Chondrocyte (in vitro differentiated cells): ENCODE measurements around the gene ITGA11. TPM values are rescaled to one million over a fixed set of nuclear protein-coding genes. Genes with fewer than 3 reads are reported as not detected.

Source experiments
- DNase-seq: peaks from one replicate; pipeline ENCODE4 v3.0.0; 2021; ENCODE audit warnings: mixed read lengths, low spot score
- H3K27ac Mint-ChIP-seq: one replicate; pipeline ENCODE4 v1.8.0; 2021; ENCODE audit warnings: mild to moderate bottlenecking, moderate library complexity, mixed read lengths; ENCODE audit not compliant: unreplicated experiment
- H3K27me3 Mint-ChIP-seq: 2 replicates; pipeline ENCODE4 v1.8.0; 2021; ENCODE audit warnings: low read depth, mixed read lengths
- H3K36me3 Mint-ChIP-seq: 2 replicates; pipeline ENCODE4 v1.8.0; 2021; ENCODE audit warnings: low read depth, mixed read lengths
- H3K4me1 Mint-ChIP-seq: 2 replicates; pipeline ENCODE4 v1.8.0; 2021; ENCODE audit warnings: low read depth, mild to moderate bottlenecking, mixed read lengths
- H3K4me3 Mint-ChIP-seq: one replicate; pipeline ENCODE4 v1.8.0; 2021; ENCODE audit warnings: mild to moderate bottlenecking, moderate library complexity, mixed read lengths; ENCODE audit not compliant: unreplicated experiment
- H3K9me3 Mint-ChIP-seq: 2 replicates; pipeline ENCODE4 v1.8.0; 2021; ENCODE audit warnings: low read depth, mixed read lengths
- total RNA-seq: library from RNA; stranded (reverse); gene quantifications from 3 replicates; pipeline ENCODE4 v1.2.1, GENCODE V29; 2021
- TF ChIP-seq, protein P1 (sequence below): fragments of 200-600 bp; sonication (generic); IDR thresholded peaks from 2 replicates; pipeline ENCODE4 v1.5.0; 2021; ENCODE audit warnings: antibody characterized with exemption, mild to moderate bottlenecking, moderate library complexity

The ITGA11 gene
- total RNA-seq, 1 donor from 2014 or later: 1,092 TPM

DNA sequence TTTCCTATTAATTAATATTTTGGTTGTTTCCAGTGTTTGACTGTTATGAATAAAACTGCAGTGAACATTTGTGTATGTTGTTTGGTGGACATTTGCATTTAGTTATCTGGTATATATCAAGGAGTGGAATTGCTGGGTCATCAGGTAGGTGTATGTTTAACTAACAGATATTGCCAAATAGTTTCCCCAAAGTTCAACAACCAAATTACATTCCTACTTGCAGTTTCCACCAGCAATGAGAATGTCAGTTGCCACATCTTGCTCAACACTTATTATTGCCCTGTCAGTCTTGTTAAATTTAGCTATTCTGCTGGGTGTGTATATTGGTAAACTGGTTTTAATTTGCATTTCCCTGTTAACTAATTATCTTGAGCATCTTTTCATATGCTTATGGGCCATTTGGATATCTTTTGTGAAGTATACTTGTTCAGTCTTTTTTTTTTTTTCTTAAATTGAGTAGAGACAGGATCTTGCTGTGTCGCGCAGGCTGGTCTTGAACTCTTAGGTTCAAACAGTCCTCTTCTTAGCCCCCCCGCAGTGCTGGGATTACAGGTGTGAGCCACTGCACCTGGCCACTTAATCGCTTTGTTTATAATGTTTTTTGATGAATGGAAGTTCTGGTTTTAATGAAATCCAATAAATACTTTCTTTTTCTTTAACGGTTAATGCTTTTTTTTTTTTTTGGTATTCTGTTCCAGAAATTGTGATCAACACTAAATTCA is 146.5 kb downstream of the ITGA11 start:
- Mint-ChIP-seq H3K27ac (peak overlapping the region; percentile 83), H3K4me3 (no peak overlapping the region), H3K27me3 (no peaks in the 10 kb centered on the region), H3K9me3 (no peaks in the 10 kb centered on the region), H3K36me3 (peaks cover 28% of the 10 kb centered on the region), H3K4me1 (peaks cover 81% of the 10 kb centered on the region)
- TF ChIP-seq, protein P1, sequence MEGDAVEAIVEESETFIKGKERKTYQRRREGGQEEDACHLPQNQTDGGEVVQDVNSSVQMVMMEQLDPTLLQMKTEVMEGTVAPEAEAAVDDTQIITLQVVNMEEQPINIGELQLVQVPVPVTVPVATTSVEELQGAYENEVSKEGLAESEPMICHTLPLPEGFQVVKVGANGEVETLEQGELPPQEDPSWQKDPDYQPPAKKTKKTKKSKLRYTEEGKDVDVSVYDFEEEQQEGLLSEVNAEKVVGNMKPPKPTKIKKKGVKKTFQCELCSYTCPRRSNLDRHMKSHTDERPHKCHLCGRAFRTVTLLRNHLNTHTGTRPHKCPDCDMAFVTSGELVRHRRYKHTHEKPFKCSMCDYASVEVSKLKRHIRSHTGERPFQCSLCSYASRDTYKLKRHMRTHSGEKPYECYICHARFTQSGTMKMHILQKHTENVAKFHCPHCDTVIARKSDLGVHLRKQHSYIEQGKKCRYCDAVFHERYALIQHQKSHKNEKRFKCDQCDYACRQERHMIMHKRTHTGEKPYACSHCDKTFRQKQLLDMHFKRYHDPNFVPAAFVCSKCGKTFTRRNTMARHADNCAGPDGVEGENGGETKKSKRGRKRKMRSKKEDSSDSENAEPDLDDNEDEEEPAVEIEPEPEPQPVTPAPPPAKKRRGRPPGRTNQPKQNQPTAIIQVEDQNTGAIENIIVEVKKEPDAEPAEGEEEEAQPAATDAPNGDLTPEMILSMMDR: no peak
- DNase-seq: no peak

DNA sequence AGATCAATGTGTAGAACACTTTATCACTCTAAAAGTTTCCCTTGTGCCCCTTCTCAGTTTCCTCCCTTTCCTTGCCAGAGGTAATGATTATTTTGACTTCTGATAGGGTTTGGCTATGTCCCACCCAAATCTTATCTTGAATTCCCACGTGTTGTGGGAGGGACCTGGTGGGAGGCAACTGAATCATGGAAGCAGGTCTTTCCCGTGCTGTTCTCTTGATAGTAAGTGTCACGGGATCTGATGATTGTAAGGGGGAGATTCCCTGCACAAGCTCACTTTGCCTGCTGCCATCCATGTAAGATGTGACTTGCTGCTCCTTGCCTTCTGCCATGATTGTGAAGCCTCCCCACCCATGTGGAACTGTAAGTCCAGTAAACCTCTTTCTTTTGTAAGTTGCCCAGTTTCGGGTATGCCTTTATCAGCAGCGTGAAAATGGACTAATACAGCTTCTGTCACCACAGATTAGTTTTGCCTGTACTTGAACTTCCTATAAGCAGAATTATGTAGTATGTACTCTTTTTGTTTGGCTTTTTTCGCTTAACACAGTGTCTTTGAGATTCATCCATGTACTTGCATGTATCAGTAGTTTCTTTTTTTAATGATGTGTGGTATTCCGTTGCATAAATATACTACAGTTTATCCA is 147.2 kb downstream of the ITGA11 start:
- no peaks in the 10 kb centered on the region for H3K27me3 Mint-ChIP-seq
- TF ChIP-seq, protein P1: no peak
- H3K4me1 Mint-ChIP-seq: peaks cover 81% of the 10 kb centered on the region
- DNase-seq: no peak
- H3K36me3 Mint-ChIP-seq: peaks cover 24% of the 10 kb centered on the region
- peak overlapping the region; percentile 83 for H3K27ac Mint-ChIP-seq
- H3K4me3 Mint-ChIP-seq: no peak overlapping the region
- no peaks in the 10 kb centered on the region for H3K9me3 Mint-ChIP-seq

DNA sequence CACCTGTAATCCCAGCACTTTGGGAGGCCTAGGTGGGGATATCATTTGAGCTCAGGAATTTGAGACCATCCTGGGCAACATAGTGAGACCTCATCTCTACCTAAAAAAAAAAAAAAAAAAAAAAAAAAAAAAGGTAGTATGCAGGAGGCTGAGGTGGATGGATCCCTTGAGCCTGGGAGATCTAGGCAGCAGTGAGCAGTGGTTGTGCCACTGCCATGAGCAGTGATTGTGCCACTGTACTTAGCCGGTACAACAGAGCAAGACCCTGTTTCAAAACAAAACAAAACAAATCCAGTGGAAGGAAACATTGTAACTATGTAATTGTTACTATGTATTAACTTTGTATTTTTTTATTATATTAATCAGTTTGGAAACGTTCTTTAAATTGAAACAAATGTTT is 148.6 kb downstream of the ITGA11 start:
- Mint-ChIP-seq H3K27ac (peak overlapping the region; percentile 78), H3K4me1 (peaks cover 76% of the 10 kb centered on the region), H3K9me3 (no peaks in the 10 kb centered on the region), H3K36me3 (peaks cover 17% of the 10 kb centered on the region), H3K27me3 (no peaks in the 10 kb centered on the region), H3K4me3 (peak overlapping the region; percentile 24)
- TF ChIP-seq, protein P1: no peak
- DNase-seq: no peak

DNA sequence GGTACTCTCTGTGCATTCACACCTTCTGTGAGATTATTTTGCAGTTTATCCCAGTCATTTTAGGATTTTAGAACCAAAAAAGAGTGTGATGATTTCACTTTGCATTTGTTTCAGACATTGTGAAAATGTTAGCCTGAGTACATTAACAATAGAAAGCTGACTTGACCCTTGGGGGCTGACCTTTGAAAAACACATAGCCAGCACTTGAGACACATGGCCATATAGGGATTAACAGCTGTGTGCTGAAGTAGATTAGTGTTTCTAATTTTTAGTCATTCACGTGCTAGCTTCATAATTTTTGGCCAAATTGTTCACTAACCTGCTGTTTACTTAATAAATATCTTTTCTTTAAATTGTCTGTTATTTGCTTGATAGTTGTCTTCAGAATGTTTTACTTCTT is 151.0 kb downstream of the ITGA11 start:
- H3K27me3 Mint-ChIP-seq: no peaks in the 10 kb centered on the region
- H3K9me3 Mint-ChIP-seq: no peaks in the 10 kb centered on the region
- TF ChIP-seq, protein P1: no peak
- DNase-seq: no peak
- peak overlapping the region; percentile 99 for H3K27ac Mint-ChIP-seq
- H3K36me3 Mint-ChIP-seq: peaks cover 11% of the 10 kb centered on the region
- H3K4me3 Mint-ChIP-seq: peak overlapping the region; percentile 98
- H3K4me1 Mint-ChIP-seq: peaks cover 71% of the 10 kb centered on the region

DNA sequence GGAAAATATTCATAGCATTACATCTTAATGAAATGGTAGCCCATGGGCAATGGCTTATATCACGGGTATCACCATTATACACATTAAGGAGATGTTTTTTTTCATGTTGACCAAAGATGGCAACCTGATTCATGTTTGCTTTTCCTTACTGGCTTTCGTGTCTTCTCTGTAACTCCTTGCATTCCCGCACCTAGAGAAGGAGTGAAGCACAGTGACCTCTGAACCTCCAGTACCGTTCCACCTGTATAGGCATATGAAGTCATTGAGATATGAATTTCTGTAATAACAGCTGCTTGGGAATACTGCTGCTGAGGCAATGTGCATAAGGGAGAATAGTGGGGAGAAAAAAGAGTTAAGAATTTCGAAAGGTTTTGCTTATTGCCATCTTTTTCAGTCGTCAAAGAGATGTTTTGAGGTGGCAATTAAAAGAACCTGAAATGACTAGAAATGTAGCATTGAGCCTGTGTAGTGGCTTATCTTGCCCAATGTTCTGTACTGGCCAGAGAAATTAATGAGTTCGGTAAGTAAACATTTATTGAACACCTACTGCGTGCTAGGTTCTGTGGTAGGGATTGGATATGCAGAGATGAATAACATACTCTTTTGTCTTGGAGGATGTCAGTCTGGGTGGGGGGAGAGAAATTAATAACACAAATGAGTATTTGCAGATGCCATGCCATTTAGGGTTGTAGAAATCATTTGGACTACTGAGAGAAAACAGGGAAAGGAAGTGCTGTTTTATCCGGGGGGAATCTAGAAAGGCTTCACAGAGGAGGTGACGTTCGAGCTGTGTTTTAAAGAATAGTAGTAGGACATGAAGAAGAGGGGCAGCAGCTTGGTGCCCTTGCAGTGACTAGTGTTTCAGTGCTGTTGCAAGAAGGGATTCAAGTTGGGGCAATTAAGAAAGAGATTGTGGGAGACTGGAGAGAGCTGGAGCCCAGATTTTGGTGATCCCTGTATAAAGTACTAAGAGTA is 151.9 kb downstream of the ITGA11 start:
- TF ChIP-seq, protein P1: no peak
- H3K36me3 Mint-ChIP-seq: peaks cover 10% of the 10 kb centered on the region
- peak overlapping the region; percentile 98 for H3K4me3 Mint-ChIP-seq
- peaks cover 67% of the 10 kb centered on the region for H3K4me1 Mint-ChIP-seq
- H3K27ac Mint-ChIP-seq: peak overlapping the region; percentile 99
- H3K9me3 Mint-ChIP-seq: no peaks in the 10 kb centered on the region
- no peaks in the 10 kb centered on the region for H3K27me3 Mint-ChIP-seq
- DNase-seq: no peak
